ENCODE measurements around the gene GAS2L2. TPM values are rescaled to one million over a fixed set of nuclear protein-coding genes. Genes with fewer than 3 reads are reported as not detected.

Gene GAS2L2
- total RNA-seq, 3 donors from 2014 or later = 0.29 to 0.33 (median 0.32) TPM

DNA sequence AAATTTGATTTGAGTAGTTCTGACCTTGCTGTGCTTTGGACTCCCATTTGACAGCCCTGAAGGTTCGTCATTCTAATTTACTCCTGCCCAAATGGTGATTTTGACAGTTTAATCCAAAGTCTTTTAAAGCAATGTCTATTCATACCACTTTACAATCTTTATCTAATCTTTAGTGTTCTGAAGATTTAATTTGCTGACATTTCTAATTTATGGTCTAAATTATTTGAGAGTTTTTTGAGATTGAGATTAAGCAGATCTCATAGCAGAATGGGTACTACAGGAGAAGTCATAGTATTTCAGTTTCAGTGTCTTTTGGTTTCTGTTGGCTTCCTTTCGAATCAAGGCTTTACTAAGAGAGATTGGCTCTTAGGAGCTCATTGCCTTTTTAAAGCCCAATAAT, 54.2 kb downstream of the GAS2L2 start:
- TF ChIP-seq POLR2A (IDR thresholded peaks at IDR 0.05) (no peak), POLR2AphosphoS5 (IDR thresholded peaks at IDR 0.05) (no peak)
- TF ChIP-seq, protein P1, sequence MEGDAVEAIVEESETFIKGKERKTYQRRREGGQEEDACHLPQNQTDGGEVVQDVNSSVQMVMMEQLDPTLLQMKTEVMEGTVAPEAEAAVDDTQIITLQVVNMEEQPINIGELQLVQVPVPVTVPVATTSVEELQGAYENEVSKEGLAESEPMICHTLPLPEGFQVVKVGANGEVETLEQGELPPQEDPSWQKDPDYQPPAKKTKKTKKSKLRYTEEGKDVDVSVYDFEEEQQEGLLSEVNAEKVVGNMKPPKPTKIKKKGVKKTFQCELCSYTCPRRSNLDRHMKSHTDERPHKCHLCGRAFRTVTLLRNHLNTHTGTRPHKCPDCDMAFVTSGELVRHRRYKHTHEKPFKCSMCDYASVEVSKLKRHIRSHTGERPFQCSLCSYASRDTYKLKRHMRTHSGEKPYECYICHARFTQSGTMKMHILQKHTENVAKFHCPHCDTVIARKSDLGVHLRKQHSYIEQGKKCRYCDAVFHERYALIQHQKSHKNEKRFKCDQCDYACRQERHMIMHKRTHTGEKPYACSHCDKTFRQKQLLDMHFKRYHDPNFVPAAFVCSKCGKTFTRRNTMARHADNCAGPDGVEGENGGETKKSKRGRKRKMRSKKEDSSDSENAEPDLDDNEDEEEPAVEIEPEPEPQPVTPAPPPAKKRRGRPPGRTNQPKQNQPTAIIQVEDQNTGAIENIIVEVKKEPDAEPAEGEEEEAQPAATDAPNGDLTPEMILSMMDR (IDR thresholded peaks at IDR 0.05) = no peak
- H3K4me3 ChIP-seq = no peak overlapping the region
- no peak overlapping the region for H3K27ac ChIP-seq
- H3K4me1 ChIP-seq = no peaks in the 10 kb centered on the region
- no peaks in the 10 kb centered on the region for H3K36me3 ChIP-seq
- H3K27me3 ChIP-seq = no peaks in the 10 kb centered on the region
- H3K9me3 ChIP-seq = no peaks in the 10 kb centered on the region
- no peak for DNase-seq (ENCODE audit: low spot score in 2 of 2)
- intact Hi-C loops (cut with DNase I; ENCODE audit: low total_unique reads) = no loop called here

DNA sequence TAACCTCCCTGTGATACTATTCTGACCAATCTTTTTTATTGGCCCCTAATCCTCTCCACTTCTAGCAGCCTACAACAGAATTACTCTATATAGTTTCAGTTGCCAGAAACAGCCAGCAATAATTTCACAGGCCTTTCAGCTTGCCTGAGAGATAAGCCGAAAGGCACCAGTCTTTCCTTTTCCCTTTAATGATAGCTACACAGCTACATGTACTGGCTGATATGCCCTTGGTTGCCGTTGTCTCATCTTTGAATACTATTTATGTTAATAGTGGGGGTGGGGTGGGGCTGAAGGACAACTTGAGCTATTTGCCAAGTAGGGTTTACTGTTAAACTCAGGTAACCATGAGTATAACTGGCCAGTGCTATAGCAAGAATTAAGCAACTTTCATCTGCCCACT, 57.4 kb downstream of the GAS2L2 start:
- Histone ChIP-seq H3K9me3 (no peaks in the 10 kb centered on the region), H3K36me3 (no peaks in the 10 kb centered on the region), H3K27me3 (no peaks in the 10 kb centered on the region), H3K4me1 (no peaks in the 10 kb centered on the region), H3K27ac (no peak overlapping the region), H3K4me3 (no peak overlapping the region)
- TF ChIP-seq POLR2A (IDR thresholded peaks at IDR 0.05) (no peak), POLR2AphosphoS5 (IDR thresholded peaks at IDR 0.05) (no peak)
- TF ChIP-seq, protein P1 (IDR thresholded peaks at IDR 0.05) = no peak
- intact Hi-C loops (cut with DNase I; ENCODE audit: low total_unique reads) = no loop called here
- no peak for DNase-seq (ENCODE audit: low spot score in 2 of 2)

DNA sequence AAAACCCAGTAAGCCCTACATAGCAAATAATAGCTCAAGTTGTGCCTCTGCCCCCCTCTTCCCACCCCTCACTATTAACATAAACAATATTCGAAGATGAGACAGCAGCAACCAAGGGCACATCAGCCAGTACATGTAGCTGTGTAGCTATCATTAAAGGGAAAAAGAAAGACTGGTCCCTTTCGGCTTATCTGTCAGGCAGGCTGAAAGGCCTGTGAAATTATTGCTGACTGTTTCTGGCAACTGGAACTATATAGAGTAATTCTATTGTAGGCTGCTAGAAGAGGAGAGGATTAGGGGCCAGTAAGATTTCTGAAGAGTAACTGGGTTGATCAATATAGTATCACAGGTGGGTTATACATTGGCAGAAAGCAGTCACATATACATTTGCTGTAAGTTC, 58.1 kb downstream of the GAS2L2 start:
- DNase-seq (ENCODE audit: low spot score in 2 of 2) = no peak
- H3K4me3 ChIP-seq = no peak overlapping the region

More for the DNA sequence above, 58.1 kb downstream of the GAS2L2 start:
- TF ChIP-seq POLR2A (IDR thresholded peaks at IDR 0.05) (no peak), POLR2AphosphoS5 (IDR thresholded peaks at IDR 0.05) (no peak)
- TF ChIP-seq, protein P1 (IDR thresholded peaks at IDR 0.05) = no peak
- Histone ChIP-seq H3K36me3 (no peaks in the 10 kb centered on the region), H3K27me3 (no peaks in the 10 kb centered on the region), H3K27ac (no peak overlapping the region), H3K4me1 (no peaks in the 10 kb centered on the region), H3K9me3 (no peaks in the 10 kb centered on the region)
- intact Hi-C loops (cut with DNase I; ENCODE audit: low total_unique reads) = no loop called here

Other genes with a start within 250 kb of the GAS2L2 start
- 1 to 10 TPM; 2.9 to 3.5 (median 3.3) TPM for gene SLFN12L, start 215.6 kb downstream of the GAS2L2 start, total RNA-seq
- not detected for gene SLFN14, start 192.4 kb downstream of the GAS2L2 start, total RNA-seq
- gene PEX12, start 174.7 kb downstream of the GAS2L2 start, total RNA-seq = 1 to 10 TPM; 5.1 to 10.0 (median 8.2) TPM
- 10 to 100 TPM; 78.4 to 91.9 (median 88.5) TPM for gene AP2B1, start 165.9 kb downstream of the GAS2L2 start, total RNA-seq
- gene RASL10B, start 21.6 kb downstream of the GAS2L2 start, total RNA-seq = 10 to 100 TPM in 2 of 3 donors, 1 to 10 TPM in 1; 5.9 to 27.8 (median 11.1) TPM
- not detected for gene C17orf50, start 7.6 kb upstream of the GAS2L2 start, total RNA-seq
- gene MMP28, start 42.4 kb upstream of the GAS2L2 start, total RNA-seq = 10 to 100 TPM in 2 of 3 donors, 1 to 10 TPM in 1; 5.6 to 25.6 (median 12.3) TPM
- 10 to 100 TPM; 65.5 to 76.8 (median 72.8) TPM for gene TAF15, start 56.2 kb upstream of the GAS2L2 start, total RNA-seq
- under 1 TPM in 1 of 3 donors, not detected in 2; 0.16 TPM for gene HEATR9, start 115.7 kb upstream of the GAS2L2 start, total RNA-seq
- gene CCL5, start 127.1 kb upstream of the GAS2L2 start, total RNA-seq = 1 to 10 TPM; 3.5 to 7.6 (median 4.6) TPM
- gene RDM1, start 177.5 kb upstream of the GAS2L2 start, total RNA-seq = not detected
- not detected for gene LYZL6, start 190.5 kb upstream of the GAS2L2 start, total RNA-seq
- gene CCL16, start 228.3 kb upstream of the GAS2L2 start, total RNA-seq = under 1 TPM in 1 of 3 donors, not detected in 2; 0.48 TPM
- 10 to 100 TPM; 12.4 to 54.1 (median 31.5) TPM for gene CCL14, start 233.5 kb upstream of the GAS2L2 start, total RNA-seq
- not detected for gene CCL15, start 248.3 kb upstream of the GAS2L2 start, total RNA-seq

Measured in breast epithelium (tissue), 4 donors.